Left ventricle myocardium inferior (tissue), 1 donor: ENCODE measurements around the gene BUD31. TPM values are rescaled to one million over a fixed set of nuclear protein-coding genes. Genes with fewer than 3 reads are reported as not detected.

Experiments
- DNase-seq: peaks from one replicate; pipeline ENCODE4 v3.0.0-alpha.2; 2020
- H3K27ac ChIP-seq: fragments of 200-600 bp; replicated peaks from 2 replicates; pipeline ENCODE4 v1.8.0; 2021
- H3K27me3 ChIP-seq: fragments of 200-600 bp; 2 replicates; pipeline ENCODE4 v1.8.0; 2021; ENCODE audit warnings: low read depth
- H3K36me3 ChIP-seq: fragments of 200-600 bp; 2 replicates; pipeline ENCODE4 v1.8.0; 2021
- H3K4me1 ChIP-seq: fragments of 200-600 bp; 2 replicates; pipeline ENCODE4 v1.8.0; 2021
- H3K4me3 ChIP-seq: fragments of 200-600 bp; 2 replicates; pipeline ENCODE4 v1.8.0; 2021; ENCODE audit warnings: mild to moderate bottlenecking, moderate library complexity
- H3K9me3 ChIP-seq: fragments of 200-600 bp; replicated peaks from 2 replicates; pipeline ENCODE4 v1.8.0; 2021
- intact Hi-C: fragments of 100-400 bp; cut with micrococcal nuclease; formaldehyde crosslinking; loops from one replicate; pipeline ENCODE4 v1.11.0; 2022
- total RNA-seq: library from RNA; stranded (reverse); fragmentation: NEBNext Ultra II Directional; extraction: Animal tissue kit (Norgen Biotek cat#: 25700); gene quantifications from one replicate; pipeline ENCODE4 v1.2.1, GENCODE V29; 2021
- TF ChIP-seq, protein P1 (sequence below): fragments of 200-600 bp; IDR thresholded peaks from 2 replicates; pipeline ENCODE4 v1.8.0; 2021; ENCODE audit warnings: antibody characterized with exemption, mild to moderate bottlenecking, borderline replicate concordance
- donor health status: DM: no; HTN: yes; CAD: no; lungs with severe emphysema.

Gene BUD31
- total RNA-seq, 1 donor from 2014 or later, result 43.9 TPM

- H3K27me3 ChIP-seq, result no peaks in the 10 kb centered on the region
- H3K36me3 ChIP-seq, result peaks cover 20% of the 10 kb centered on the region
- H3K9me3 ChIP-seq, result no peaks in the 10 kb centered on the region
- peak overlapping the region; percentile 91 for H3K27ac ChIP-seq
- TF ChIP-seq, protein P1, sequence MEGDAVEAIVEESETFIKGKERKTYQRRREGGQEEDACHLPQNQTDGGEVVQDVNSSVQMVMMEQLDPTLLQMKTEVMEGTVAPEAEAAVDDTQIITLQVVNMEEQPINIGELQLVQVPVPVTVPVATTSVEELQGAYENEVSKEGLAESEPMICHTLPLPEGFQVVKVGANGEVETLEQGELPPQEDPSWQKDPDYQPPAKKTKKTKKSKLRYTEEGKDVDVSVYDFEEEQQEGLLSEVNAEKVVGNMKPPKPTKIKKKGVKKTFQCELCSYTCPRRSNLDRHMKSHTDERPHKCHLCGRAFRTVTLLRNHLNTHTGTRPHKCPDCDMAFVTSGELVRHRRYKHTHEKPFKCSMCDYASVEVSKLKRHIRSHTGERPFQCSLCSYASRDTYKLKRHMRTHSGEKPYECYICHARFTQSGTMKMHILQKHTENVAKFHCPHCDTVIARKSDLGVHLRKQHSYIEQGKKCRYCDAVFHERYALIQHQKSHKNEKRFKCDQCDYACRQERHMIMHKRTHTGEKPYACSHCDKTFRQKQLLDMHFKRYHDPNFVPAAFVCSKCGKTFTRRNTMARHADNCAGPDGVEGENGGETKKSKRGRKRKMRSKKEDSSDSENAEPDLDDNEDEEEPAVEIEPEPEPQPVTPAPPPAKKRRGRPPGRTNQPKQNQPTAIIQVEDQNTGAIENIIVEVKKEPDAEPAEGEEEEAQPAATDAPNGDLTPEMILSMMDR, result no peak
- intact Hi-C loops, result no loop called here
- no peak for DNase-seq
- H3K4me3 ChIP-seq, result peak overlapping the region; percentile 56
- H3K4me1 ChIP-seq, result peaks cover 68% of the 10 kb centered on the region
These were observed 28.5 kb upstream of the BUD31 start for GRCh38 chr7:99380032-99380822.

DNA sequence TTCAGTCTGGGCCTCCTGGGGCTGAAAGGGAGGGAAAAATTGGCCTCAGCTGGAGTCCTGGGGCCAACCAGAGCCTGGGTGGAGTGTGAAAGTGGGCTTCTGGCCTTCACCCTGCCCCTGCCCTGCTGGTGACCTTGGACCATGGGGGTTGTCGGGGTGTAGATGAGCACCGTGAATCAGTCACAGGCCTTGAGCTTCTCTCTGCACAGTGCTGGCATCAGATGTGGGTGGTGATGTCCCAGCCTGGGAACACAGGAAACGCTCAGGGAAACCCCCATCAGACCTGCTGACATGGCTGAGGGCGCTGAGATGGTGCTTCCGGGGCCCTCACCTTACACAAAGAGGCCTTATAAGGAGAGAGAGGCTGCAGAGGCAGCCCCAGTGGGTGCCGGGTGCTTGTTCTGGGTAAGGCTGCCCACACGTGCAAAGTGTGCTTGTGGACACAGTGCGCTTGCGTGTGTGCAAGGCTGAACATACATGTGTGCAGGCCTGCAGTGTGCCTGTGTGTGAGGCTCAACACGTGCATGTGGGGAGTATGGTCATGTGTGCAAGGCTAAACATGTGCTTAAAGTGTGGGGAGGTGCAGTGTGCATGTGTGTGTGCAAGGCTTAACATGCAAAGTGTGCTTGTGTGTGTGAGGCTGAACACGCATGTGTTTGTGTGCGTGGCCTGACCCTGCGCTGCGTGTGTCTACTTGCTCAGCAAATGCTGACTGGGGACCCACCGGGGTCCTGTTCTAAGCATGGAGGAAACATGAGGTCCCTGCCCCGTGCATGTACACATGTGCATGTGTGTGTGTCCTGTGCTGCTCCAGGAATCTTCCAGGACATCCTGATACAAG lies 27.7 kb upstream of the BUD31 start:
- TF ChIP-seq, protein P1, result no peak
- Histone ChIP-seq H3K9me3 (no peaks in the 10 kb centered on the region), H3K4me1 (peaks cover 60% of the 10 kb centered on the region), H3K27me3 (no peaks in the 10 kb centered on the region), H3K27ac (peak overlapping the region; percentile 91), H3K36me3 (peaks cover 29% of the 10 kb centered on the region), H3K4me3 (peak overlapping the region; percentile 56)
- intact Hi-C loops, result no loop called here
- no peak for DNase-seq

GRCh38 chr7:99381664-99382075 lies 27.1 kb upstream of the BUD31 start:
- Histone ChIP-seq H3K27me3 (no peaks in the 10 kb centered on the region), H3K36me3 (peaks cover 35% of the 10 kb centered on the region), H3K9me3 (no peaks in the 10 kb centered on the region), H3K4me1 (peaks cover 54% of the 10 kb centered on the region), H3K4me3 (no peak overlapping the region), H3K27ac (peak overlapping the region; percentile 91)
- intact Hi-C loops, result no loop called here
- TF ChIP-seq, protein P1, result no peak
- DNase-seq, result no peak

GRCh38 chr7:99383203-99383602 lies 25.6 kb upstream of the BUD31 start:
- no peak for DNase-seq
- H3K4me1 ChIP-seq, result peaks cover 41% of the 10 kb centered on the region
- intact Hi-C loops, result no loop called here
- H3K36me3 ChIP-seq, result peaks cover 37% of the 10 kb centered on the region
- no peaks in the 10 kb centered on the region for H3K27me3 ChIP-seq
- no peaks in the 10 kb centered on the region for H3K9me3 ChIP-seq
- no peak overlapping the region for H3K27ac ChIP-seq
- H3K4me3 ChIP-seq, result no peak overlapping the region
- TF ChIP-seq, protein P1, result no peak

DNA sequence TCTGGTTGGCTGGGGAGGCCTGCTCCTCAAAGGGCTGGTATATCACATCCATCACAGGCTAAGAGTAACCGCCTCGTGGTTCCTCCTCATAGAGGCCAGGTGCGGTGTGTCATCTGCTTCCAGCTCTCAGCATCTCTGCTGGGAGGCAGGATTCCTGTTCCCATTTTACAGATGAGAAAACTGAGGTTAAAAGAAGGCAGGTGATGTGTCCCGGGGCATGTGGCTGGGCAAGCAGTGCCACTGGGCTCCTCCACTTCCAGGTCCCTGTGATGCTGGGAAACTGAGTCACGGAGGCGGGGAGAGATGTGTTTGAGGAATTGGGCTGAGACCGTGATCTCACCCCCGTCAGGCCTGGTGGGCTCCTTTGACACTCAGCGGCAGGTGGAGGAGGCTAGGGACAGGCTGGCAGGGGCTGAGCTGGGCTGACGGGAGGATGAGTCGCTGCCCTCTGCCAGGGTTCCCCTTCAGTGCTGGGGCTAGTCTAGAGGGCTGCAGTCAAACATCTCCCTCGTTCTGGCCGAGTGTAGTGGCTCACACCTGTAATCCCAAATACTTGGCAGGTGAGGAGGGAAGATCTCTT lies 24.9 kb upstream of the BUD31 start:
- no peak for DNase-seq
- Histone ChIP-seq H3K27ac (no peak overlapping the region), H3K36me3 (peaks cover 40% of the 10 kb centered on the region), H3K4me3 (no peak overlapping the region), H3K9me3 (no peaks in the 10 kb centered on the region), H3K27me3 (no peaks in the 10 kb centered on the region), H3K4me1 (peaks cover 34% of the 10 kb centered on the region)
- intact Hi-C loops, result no loop called here
- TF ChIP-seq, protein P1, result no peak
